HFF-Myc (cell line): Measurements from ENCODE around the gene ADARB2.

Source experiments
- DNase-seq: peaks from one replicate; pipeline ENCODE4 v3.0.0-alpha.2; 2011; ENCODE audit warnings: low read depth; ENCODE audit errors: extremely low read depth
- H3K4me3 ChIP-seq: replicated peaks from 2 replicates; pipeline ENCODE4 v1.5.1; 2011; ENCODE audit warnings: low read depth, mild to moderate bottlenecking, control low read depth, low read length
- CTCF ChIP-seq: IDR thresholded peaks from 2 replicates; pipeline ENCODE4 v1.5.1; 2012; ENCODE audit warnings: mild to moderate bottlenecking, low read depth, low read length, control low read depth; ENCODE audit errors: missing control alignments

ADARB2 gene

GRCh38 chr10:1666147-1666546 is 71.2 kb downstream of the ADARB2 start:
- no peak for TF ChIP-seq CTCF
- no peak overlapping the region for H3K4me3 ChIP-seq
- DNase-seq: no peak

DNA sequence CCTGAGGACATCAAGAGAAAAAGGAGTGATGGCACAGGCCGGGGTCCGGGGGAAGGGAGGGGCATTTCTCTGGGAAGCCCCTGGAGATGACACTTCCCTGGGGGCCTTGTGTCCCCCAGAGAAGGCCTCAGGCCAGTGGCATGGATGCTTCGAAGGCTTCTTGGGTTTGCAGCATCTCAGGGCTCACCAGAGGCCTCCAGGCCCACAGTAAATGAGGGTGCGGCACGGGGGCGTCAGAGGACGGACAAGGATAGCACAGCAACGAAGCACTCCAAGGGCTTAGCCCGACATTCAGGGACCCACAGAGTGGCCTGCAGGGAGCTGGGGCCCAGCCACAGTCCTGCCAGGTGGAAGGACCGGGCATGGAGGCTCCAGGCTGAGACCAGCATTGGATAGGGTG is 71.6 kb downstream of the ADARB2 start:
- DNase-seq: no peak
- H3K4me3 ChIP-seq: no peak overlapping the region
- TF ChIP-seq CTCF: no peak

- DNase-seq: no peak
- H3K4me3 ChIP-seq: no peak overlapping the region
- TF ChIP-seq CTCF: no peak
Measured at GRCh38 chr10:1665021-1665661, 72.2 kb downstream of the ADARB2 start.

DNA sequence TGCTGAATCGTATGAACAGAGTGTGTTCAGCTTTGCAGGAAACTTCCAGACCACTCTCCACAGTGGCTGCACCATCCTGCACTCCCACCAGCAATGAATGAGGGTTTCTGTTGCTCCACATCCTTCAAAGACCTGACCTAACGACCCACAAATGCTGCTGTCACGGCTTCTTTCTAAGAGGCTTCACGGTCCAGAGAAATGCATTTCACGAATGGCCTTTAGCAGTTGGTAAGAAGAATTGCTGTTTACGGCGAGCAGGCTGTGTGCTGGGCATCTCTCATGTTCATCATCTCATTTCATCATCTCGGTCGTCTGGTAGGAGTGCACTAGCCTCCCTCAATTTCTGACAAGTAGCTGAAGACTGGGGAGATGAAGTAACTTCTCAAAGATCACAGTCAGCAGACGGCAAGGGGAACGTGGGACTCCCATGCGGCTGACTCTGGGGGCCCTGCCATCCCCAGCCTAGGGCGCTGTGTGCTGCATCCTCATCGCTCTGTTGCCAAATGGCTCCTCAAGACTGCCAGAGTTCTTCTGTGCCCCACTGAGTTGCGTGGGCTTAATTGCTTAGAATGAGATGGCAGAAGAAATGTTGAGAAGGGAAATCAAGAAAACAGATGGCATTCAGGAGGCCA is 72.9 kb downstream of the ADARB2 start:
- TF ChIP-seq CTCF: no peak
- DNase-seq: no peak
- no peak overlapping the region for H3K4me3 ChIP-seq

DNA sequence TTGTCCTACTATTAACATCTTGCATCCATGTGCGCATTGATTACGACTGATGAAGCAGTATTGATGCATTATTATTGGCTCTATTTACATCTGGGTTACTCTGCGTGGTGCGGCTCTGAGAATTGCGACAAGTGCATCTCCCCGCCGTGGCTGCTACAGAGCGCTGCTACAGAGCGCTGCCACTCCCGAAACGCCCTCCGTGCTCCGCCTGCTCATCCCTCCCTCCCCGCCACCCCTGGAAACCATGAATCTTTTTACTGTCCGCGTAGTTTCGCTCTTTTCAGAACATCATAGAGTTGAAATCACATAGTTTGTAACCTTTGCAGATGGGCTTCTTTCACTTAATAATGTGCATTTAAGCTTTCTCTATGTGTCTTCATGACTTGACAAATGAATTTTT is 74.1 kb downstream of the ADARB2 start:
- no peak overlapping the region for H3K4me3 ChIP-seq
- no peak for DNase-seq
- TF ChIP-seq CTCF: no peak

DNA sequence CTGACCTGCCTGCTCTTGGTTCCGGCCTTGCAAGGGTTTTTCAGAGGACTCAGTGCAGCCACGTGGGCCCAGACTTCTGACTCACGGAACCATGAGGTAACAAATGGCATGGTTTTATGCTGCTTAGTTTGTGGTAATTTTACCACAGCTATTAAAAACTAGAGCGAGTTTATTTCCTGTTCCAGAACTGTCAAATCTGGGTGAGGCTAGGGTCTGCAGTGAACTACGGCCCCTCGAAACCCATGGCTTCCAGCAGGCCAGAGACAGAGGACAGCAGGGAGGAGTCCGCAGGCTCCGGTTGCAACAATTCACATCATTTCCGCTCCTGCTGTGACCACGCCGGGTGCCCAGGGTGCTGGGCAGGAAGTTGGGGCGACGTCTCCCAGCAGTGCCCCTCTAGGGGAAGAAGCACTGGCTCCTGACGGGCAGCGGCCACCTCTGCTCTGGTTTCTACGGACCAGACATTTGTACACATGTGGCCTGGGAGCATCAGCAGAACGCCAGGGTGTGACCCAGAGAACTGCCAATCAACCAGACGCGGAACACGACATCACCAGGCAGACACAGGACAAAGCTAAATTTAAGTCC is 74.8 kb downstream of the ADARB2 start:
- no peak for TF ChIP-seq CTCF
- no peak for DNase-seq
- H3K4me3 ChIP-seq: no peak overlapping the region
